ENCODE measurements around the gene FLT1.

The FLT1 gene

GRCh38 chr13:28406733-28407266, 88.1 kb downstream of the FLT1 start:
- Histone ChIP-seq H3F3A (ENCODE audit: insufficient read depth, low read length) (no peaks in the 10 kb centered on the region), H3K27me3 (ENCODE audit: insufficient read depth, low read length) (no peaks in the 10 kb centered on the region), H3K27ac (ENCODE audit: low read depth, low read length, poor library complexity, severe bottlenecking) (no peak overlapping the region), H3K9me2 (ENCODE audit: low read depth, low read length) (no peaks in the 10 kb centered on the region), H3K4me2 (ENCODE audit: low read length) (no peak overlapping the region), H4K20me1 (ENCODE audit: insufficient read depth, low read length) (no peaks in the 10 kb centered on the region), H3K4me1 (ENCODE audit: insufficient read depth, low read length, severe bottlenecking) (no peaks in the 10 kb centered on the region), H3K79me2 (ENCODE audit: insufficient read depth, low read length) (no peaks in the 10 kb centered on the region), H3K36me3 (ENCODE audit: insufficient read depth, low read length) (no peaks in the 10 kb centered on the region), H3K9me3 (ENCODE audit: low read length) (no peaks in the 10 kb centered on the region), H3K4me3 (ENCODE audit: low read depth, low read length, poor library complexity, severe bottlenecking) (no peak overlapping the region), H3K9ac (ENCODE audit: low read length) (no peak overlapping the region), H2AFZ (ENCODE audit: low read length) (no peak overlapping the region)
- no peak for TF ChIP-seq CTCF (IDR thresholded peaks at IDR 0.05; ENCODE audit: low read length)
- no peak for TF ChIP-seq EZH2 (IDR thresholded peaks at IDR 0.05; ENCODE audit: borderline replicate concordance, low read length)

- Histone ChIP-seq H3K4me2 (ENCODE audit: low read length) (no peak overlapping the region), H3K27ac (ENCODE audit: low read depth, low read length, poor library complexity, severe bottlenecking) (no peak overlapping the region)
Observed at GRCh38 chr13:28402057-28402381, 92.9 kb downstream of the FLT1 start.

GRCh38 chr13:28401303-28402056, 93.4 kb downstream of the FLT1 start:
- Histone ChIP-seq H3K9ac (ENCODE audit: low read length) (no peak overlapping the region), H3K27me3 (ENCODE audit: insufficient read depth, low read length) (no peaks in the 10 kb centered on the region), H4K20me1 (ENCODE audit: insufficient read depth, low read length) (no peaks in the 10 kb centered on the region), H3K4me1 (ENCODE audit: insufficient read depth, low read length, severe bottlenecking) (no peaks in the 10 kb centered on the region), H3K4me3 (ENCODE audit: low read depth, low read length, poor library complexity, severe bottlenecking) (no peak overlapping the region), H3K9me3 (ENCODE audit: low read length) (no peaks in the 10 kb centered on the region), H3K36me3 (ENCODE audit: insufficient read depth, low read length) (no peaks in the 10 kb centered on the region), H3K9me2 (ENCODE audit: low read depth, low read length) (no peaks in the 10 kb centered on the region), H3F3A (ENCODE audit: insufficient read depth, low read length) (no peaks in the 10 kb centered on the region), H3K79me2 (ENCODE audit: insufficient read depth, low read length) (no peaks in the 10 kb centered on the region), H3K27ac (ENCODE audit: low read depth, low read length, poor library complexity, severe bottlenecking) (no peak overlapping the region), H3K4me2 (ENCODE audit: low read length) (no peak overlapping the region), H2AFZ (ENCODE audit: low read length) (no peak overlapping the region)
- TF ChIP-seq CTCF (IDR thresholded peaks at IDR 0.05; ENCODE audit: low read length) (no peak), EZH2 (IDR thresholded peaks at IDR 0.05; ENCODE audit: borderline replicate concordance, low read length) (no peak)

More at GRCh38 chr13:28402057-28402381, 92.9 kb downstream of the FLT1 start:
- Histone ChIP-seq H3K27me3 (ENCODE audit: insufficient read depth, low read length) (no peaks in the 10 kb centered on the region), H3K9me3 (ENCODE audit: low read length) (no peaks in the 10 kb centered on the region), H2AFZ (ENCODE audit: low read length) (no peak overlapping the region), H3K4me3 (ENCODE audit: low read depth, low read length, poor library complexity, severe bottlenecking) (no peak overlapping the region), H4K20me1 (ENCODE audit: insufficient read depth, low read length) (no peaks in the 10 kb centered on the region), H3K4me1 (ENCODE audit: insufficient read depth, low read length, severe bottlenecking) (no peaks in the 10 kb centered on the region), H3K9ac (ENCODE audit: low read length) (no peak overlapping the region), H3K79me2 (ENCODE audit: insufficient read depth, low read length) (no peaks in the 10 kb centered on the region), H3F3A (ENCODE audit: insufficient read depth, low read length) (no peaks in the 10 kb centered on the region), H3K36me3 (ENCODE audit: insufficient read depth, low read length) (no peaks in the 10 kb centered on the region), H3K9me2 (ENCODE audit: low read depth, low read length) (no peaks in the 10 kb centered on the region)
- TF ChIP-seq CTCF (IDR thresholded peaks at IDR 0.05; ENCODE audit: low read length) (no peak), EZH2 (IDR thresholded peaks at IDR 0.05; ENCODE audit: borderline replicate concordance, low read length) (no peak)

Data from OCI-LY1 (cell line).